Islet precursor cell (in vitro differentiated cells): ENCODE data around the gene JMJD1C.

Experiments used
- DNase-seq: peaks from one replicate; pipeline ENCODE4 v3.0.0-alpha.2; 2018

JMJD1C gene

DNA sequence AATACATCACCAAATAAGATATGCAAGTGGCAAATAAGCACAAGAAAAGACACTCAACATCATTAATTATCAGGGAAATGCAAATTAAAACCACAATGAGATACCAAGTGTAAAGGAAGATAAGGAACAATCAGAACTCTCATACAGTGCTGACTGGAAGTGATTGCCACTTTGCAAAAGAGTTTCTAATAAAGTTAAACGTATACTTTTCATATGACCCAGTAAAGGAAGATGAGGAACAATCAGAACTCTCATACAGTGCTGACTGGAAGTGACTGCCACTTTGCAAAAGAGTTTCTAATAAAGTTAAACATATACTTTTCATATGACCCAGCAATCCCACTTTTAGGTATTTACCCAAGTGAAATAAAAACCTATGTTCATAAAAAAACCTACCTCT, 12.2 kb upstream of the JMJD1C start:
- DNase-seq, result no peak

DNA sequence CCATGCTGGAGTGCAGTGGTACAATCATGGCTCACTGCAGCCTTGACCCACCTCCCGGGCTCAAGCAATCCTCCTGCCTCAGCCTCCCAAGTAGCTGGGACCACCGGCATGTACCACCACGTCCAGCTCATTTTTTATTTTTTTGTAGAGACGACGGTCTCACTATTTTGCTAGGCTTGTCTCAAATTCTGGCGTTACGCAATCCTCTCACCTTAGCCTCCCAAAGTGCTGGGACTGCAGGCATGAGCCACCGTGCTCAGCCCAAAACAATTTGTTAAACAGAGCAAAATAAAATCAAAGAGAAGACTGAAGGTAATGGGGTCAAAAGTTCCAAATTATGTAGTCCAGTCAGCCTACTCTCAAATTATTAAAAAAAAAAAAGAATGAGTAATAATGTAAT, 8.7 kb upstream of the JMJD1C start:
- no peak for DNase-seq

DNA sequence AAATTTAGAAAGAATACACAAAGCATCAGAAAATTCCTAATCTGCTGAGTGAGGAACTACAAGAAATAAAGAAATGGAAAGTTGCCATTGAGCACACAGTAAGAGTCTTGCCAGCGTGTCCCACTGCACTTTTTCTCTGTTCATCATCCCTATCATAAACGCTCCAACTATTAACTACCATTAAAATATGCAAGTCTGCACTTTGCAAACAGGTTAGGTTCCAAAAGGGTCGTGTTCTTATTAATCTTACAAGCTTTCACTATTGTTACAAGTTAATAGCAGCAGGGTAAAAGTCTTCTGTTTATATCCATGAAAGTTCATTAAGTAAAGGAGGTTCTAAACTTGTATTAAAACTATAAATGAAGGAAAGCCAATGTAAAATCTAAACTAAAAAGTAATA, 5.2 kb upstream of the JMJD1C start:
- DNase-seq, result no peak

DNA sequence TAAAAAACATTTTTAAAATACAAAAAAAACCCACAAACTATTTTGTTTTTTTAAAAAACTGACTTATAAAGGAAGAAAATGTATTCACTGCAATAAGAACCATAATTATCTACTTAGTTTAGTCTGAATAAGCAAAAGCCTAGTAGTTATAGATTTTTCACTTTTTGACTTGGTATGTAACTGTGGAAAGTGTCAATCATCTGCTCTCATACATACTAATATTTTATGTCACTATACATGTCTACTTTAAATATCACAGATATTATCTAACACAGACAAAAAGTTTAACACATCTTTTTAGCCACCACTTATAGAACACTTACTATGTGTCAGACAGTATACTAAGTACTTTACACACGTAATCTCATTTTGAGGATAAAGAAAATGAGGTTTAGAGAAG, 3.2 kb upstream of the JMJD1C start:
- no peak for DNase-seq

DNA sequence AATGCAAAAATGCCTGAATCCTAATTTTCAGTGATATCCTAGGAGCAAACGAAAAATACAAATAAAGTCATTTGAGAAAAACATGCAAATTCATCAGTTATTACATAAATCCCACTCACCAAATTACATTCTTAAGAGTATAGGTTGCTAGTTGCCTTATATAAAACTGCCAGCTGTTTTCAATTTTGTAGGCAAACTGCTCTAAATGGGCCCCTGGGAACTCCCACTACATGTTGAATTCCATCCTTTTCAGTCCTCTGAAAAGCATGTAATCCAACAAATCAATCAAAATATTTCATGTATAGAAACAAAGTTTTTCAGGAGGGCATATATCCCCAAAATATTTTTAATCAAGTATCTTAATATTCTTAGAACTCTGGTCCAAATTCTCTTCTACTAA, 2.1 kb upstream of the JMJD1C start:
- no peak for DNase-seq

DNA sequence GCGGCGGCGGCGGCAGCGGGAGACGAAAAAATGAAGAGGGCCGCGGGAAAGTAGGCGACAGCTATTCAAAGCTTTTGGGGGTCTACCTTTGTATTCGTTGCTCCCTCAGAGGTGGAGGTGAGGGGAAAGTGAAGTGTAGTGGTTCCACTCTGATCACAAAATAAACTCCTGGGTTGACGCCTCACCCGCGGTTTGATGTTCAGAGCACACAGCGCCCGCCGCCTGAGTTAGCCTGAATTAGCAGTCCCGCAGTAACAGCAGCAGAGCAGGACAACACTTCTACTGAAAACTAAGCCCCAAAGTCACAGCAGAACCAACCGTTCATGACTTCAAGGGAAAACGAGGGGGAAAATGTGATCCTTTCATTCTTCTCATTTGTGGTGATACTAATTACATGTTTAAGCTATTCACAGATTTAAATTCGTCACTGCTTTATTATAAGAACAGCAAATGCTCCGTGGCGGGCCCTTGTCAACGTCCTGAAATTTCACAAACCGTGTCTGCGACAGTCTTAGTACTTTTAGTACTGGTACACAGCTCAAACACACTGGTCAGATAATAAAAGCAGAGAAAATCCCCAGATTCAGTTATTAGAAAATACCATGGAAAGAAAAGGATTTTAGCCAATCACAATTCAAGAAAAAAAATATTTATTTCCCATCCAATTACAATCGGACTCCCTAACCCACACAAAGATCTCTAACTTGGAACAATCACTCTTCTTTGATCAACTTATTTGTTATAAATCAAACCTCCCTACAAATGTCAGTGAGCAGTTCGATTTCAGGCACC, 563 bp upstream of the JMJD1C start:
- DNase-seq, result no peak

DNA sequence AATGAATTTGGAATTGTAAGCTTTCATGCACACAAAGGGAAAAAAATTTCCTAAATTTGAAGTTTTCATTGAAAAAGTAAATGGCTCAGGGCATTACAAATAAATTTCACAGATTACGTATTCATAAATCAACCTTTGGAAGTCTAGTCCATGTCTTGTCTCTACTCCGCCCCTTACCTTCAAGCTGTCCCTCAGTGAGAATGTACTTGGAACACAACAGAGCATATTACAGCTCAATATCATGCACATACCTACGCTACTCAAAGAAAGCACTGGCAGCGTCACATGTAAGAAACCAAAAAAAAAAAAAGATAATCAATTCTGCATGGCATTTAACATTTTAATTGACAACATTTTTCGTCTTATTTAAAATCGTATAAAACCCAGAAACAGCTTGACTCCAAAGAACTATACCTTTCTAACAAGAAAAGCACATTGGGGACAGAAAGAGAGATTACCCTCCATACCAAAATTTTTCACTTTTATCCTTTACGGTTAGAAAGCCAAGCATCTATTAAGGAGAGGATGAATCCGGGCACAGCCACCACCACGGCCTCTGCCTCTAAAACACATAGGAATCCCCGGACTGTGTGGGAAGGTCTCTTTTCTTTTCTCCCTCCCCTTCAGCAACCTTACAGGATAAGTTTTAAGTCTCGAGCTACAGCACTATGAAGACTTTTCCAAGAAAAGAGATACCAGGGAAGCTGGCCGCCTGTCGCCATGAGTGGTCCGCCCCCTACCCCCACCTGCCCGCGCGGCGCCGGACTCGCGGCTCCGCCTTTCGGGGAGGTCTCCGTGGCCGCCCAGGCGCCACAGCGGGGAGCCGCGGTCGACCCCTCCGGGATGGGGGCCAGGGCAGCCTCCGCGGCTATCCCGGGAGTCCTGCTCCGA, 1.1 kb downstream of the JMJD1C start:
- DNase-seq, result no peak

DNA sequence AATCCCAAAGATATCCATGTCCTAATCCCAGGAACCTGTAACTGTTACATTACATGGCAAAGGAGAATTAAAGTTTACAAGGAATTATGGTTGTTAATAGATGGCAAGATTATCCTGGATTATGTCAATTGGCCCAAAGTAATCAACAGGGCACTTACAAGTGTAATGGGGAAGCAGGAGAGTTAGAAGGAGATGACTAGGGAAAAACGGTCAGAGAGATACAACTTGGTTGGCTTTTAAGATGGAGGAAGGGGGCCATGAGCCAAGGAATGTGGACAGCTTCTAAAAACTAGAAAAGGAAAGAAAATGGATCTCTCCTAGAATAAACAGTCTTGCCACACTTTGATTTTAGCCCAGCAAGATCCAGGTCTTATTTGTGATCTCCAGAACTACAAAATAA, 3.3 kb downstream of the JMJD1C start:
- DNase-seq, result no peak

DNA sequence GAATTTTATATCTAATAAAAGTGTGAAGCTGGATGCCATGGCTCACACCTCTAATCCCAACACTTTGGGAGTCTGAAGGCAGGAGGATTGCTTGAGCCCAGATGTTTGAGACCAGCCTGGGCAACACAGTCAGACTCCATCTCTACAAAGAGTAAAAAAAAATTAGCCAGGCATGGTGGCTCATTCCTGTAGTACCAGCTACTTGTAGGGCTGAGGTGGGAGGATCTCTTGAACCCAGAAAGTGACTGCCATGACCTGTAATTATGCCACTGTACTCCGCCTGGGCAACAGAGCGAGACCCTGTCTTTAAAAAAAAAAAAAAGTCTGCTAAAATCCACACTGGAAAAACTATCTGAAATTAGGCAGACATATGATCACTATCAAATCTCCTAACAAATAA, 7.6 kb downstream of the JMJD1C start:
- no peak for DNase-seq

DNA sequence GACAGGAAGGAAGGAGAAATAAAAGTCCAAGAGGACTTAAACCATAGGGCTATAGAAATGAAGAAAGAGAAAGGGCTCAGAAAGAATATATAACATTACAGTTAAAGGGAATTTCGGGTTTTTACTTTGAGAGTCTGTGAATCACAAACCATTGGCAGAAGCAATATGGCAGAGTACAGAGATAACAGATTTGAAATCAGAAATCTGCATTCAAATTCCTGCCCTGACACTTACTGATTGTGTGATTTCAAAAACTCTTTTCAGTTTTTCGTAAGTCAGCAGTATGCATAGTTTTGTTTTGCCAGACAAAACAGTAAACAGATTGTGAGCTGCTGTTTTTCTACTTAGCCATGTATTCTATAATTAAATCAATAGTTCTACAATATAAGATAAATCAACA, 8.2 kb downstream of the JMJD1C start:
- DNase-seq, result no peak

DNA sequence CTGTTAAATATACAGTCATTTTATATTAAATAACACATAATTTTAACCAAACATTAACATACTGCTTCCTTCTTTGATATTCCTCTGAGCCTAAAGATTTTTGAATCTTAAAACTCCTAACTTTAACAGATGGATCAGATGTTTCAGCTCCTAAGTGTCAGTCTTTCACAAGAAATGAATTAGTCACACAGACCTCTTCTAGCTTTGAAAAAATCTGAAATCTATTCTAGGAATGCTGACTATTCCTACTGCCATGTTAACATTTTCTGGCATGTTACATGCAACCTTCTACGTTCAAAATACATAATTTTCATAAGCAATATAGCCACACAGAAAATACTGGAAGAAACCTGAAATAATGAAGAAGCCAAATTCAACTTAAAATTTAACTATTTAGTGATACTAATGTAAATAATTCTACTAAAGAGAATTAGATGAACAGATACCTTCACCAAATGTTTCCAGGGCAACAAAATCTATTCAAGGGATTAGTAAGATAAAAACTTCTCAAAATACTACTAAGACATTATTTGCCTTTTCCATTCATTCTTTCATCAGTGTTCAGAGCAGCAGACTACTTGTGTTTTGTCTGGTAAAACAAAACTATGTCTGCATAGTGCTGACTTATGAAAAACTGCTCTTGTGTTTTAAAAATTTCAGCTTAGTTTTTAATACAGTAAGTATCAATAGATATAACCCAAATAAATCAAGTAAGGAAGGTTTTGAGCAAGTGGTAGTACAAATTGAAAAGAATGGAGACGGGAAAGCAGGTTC, 9.2 kb downstream of the JMJD1C start:
- DNase-seq, result no peak

DNA sequence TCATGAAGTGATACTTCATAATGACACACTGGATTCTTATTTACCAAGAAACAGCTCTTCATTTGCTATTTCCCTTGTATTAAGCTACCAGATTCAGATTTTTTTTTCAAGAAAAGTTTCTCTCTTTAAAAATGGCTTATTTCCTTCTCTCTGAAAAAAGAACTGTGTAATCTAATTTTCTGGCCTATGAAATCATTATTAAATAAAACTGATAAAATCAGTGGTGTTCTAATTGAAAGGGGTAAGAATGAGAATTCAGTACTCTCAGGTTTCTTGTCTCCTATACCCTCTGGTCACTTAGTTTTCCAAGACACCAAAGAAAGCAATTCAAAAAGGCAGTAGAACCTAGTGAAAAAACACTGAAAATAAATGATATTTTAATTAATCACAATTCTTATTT, 10.3 kb downstream of the JMJD1C start:
- no peak for DNase-seq

DNA sequence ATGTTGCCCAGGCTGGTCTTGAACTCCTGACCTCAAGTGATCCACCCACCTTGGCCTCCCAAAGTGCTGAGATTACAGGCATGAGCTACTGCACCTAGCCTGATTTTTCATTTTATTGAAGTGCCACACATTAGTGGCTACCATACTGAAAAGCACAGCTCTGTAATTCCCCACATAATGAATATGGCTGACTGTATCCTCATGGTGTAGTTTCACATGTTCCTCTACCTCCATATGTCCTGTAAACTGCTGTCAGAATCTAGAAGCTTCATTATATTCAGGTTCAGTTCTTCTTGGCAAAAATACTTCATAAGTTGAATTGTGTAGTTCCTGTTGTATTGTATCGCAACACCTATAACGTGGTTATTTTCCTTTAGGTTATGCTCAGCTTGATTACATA, 11.1 kb downstream of the JMJD1C start:
- no peak for DNase-seq

DNA sequence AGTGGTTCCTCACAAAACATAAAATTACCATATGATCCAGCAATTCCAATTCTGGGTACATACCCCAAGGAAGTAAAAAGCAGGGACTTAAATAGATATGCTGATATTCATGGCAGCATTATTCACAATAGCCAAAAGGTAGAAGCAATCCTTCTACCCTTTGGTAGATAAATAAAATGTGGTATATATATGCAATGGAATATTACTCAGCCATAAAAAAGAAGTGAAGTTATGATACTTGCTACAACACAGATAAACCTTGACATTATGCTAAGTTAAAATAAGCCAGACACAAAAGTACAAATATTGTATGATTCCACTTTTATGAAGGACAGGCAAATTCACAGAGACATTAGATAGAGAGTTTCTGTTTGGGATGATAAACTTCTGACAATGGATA, 13.3 kb downstream of the JMJD1C start:
- no peak for DNase-seq

DNA sequence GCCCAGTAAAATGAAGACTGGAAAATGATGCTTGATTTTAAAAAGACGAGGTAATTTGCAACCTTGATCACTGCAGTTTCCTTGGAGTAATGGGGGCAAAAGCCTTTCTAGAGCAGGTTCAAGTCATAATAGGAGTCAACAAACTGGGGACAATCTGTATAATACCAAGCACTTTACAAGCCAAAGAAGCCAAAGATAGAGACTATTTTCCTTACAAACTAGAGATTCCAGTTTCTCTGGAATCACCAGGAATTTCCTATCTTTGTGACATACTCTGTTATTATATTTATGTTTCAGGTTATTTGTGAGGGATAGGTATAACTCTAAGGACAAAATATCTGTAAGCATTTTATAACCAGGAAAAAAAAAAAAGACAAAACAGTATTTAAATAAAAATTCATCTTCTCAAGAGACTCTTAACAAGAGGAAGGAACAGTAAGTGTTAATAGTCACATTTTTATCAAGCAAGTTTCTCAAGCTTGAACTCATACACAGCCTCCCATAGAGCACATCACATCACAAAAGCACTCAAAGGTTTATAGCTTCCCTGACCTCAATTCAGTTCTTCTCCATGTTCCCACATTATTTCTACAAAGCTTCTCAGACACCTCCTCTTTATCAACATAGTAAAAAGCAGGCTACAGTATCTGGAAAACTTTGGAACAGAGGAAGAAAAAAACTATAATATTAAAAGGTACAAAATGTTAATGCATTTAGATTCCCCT, 18.9 kb downstream of the JMJD1C start:
- DNase-seq, result no peak

DNA sequence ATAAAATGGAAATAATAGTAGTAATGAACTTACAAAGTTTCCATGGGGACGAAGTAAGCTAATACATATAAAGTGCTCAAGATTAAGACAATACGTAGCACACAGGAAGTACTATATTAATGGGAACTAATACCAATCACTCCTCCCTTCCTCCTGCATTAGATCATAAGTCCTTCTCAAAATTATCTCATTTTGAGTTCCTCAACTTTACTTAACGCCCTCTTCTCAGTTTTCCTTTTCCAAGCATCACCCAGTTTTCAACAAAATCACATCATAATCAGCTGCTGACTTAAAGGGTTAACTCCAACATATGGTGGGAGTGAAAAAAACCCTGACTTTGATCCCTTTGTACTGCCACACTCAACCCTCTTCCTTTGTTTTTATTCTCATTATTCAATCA, 24.4 kb downstream of the JMJD1C start:
- DNase-seq, result no peak

DNA sequence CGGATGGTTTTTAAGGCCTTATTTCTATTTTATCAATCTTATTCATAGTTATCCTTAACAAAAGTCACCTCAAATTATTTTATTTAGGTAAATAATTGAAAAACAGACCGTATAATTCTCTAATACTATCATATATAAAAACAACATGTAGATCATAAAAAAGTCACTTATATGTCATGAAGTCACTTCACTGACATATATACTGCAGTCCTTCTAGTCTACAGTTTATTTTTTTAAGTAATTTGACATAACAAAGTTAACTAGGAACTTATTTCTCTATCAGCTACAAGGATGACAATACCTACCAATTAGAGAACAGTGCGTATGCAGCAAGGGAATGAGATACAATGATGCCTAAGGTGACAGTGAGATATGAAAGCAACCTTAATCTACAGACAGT, 26.2 kb downstream of the JMJD1C start:
- no peak for DNase-seq

DNA sequence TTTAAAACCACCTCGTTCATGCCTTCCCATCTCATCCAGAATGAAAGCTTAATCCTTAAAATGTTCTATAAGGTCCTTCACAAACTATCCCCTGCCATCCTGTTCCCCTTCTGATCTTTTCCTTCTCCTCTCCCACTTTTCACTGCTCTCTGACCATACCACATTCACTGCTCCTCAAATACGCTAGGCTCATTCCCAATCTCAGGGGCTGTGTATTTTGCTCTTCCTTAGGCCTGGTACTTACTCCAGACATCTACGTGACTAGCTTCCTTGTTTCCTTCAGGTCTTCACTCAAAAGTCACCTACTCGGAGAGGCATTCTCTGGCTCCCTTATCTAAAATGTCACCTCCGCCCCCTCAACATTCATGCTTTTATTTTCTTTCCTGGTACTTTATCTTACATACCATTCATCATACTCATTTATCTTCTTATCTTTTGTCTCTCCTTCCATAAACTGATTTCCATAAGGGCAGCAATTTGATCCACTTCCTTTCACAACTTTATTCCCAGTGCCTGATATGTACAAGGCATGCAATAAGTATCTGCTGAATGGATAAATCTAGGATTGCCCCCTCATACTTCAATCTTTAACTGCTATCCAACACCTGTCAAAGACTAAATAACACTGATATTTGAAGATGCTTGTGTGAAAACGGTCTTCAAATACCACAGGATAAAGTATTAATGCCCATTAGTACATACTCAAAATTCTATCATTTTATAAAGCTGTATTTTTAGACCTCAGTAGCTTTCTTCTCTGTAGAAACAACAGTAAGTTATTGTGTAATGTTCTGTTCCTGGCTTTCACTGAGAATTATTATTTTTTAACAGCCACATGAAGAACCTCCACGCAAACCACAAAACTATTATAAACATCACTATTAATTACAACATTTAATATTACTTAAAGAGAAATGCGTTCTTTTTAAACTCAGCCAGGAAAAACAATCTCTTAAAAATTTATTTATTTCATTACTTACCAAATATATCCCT, 27.0 kb downstream of the JMJD1C start:
- DNase-seq, result no peak

DNA sequence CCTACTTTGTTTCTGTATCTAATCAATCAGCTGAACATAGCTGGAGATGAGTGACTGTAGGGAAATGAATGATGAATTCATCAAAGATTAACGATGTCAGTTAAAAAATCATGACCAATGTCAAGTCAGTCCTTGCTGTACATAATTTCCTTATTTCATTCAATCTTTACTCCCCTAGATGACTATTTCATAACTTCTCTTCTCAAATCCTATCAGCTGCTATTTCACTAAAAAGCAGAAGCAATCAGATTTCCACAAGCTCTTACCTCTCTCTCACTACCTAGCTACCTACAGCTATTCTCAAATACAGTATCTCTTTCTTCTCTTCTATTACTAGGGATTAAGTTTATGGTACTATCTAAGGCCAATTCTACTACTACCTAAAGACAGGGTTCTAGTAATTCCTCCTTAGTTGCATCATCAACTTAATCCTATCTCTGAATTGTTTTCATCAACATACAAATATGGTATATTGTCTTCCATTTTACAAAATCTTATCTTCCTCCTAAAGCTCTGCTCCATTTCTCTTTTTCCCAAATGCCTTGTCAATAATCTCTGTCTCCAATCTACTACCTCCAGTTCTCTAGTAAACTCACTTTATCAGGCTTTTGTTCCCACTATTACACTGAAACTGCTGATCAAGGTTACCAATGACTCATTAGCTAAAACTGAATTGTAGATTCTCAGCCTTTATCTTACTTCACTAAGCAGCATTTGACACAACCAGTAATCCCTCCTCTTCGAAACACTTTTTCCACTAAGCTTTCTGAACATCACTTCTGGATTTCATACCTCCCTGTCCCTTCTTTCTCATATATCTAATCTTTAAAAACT, 28.4 kb downstream of the JMJD1C start:
- no peak for DNase-seq

DNA sequence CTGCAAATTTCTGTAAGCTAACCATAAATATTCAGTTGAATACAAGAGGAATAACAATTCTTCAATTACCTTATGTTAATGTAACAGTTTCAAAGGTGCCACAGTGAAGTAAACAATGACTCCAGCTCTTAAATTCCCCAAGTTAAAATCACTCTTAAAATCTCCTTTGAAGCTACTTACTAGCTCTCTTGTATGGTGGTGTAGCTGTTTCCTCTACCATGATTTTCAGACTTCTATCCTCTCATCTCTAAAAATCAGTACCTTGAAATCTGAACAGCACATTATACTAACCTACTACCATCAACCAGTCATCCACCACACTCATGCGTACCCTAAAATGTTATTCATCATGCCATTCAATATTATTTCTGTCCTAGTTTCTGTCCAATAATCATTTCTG, 29.6 kb downstream of the JMJD1C start:
- no peak for DNase-seq
